Stimulated activated effector memory CD8-positive, alpha-beta T cell treated with anti-CD3 and anti-CD28 coated beads, Interleukin-12 subunit alpha, Interleukin-12 subunit beta, amount 100 ng/mL, for 72 hours (primary cell): ENCODE measurements around the gene MLKL.

Experiments used
- ATAC-seq: fragments of 150-1000 bp; cut with Tn5 transposase; 2 replicates; pipeline ENCODE4 v1.10.0; 2021
- DNase-seq, 2 donors: peaks; one replicate each; pipeline ENCODE4 v3.0.0; 2021 to 2022; ENCODE audit warnings: low spot score in 2 of 2
- H3K27ac Mint-ChIP-seq: one replicate; pipeline ENCODE4 v1.8.0; 2022; ENCODE audit warnings: mild to moderate bottlenecking, mixed read lengths
- H3K36me3 Mint-ChIP-seq: one replicate; pipeline ENCODE4 v1.8.0; 2022; ENCODE audit warnings: mild to moderate bottlenecking, mixed read lengths
- H3K4me1 Mint-ChIP-seq: one replicate; pipeline ENCODE4 v1.8.0; 2022; ENCODE audit warnings: mixed read lengths
- H3K4me3 Mint-ChIP-seq: one replicate; pipeline ENCODE4 v1.8.0; 2022; ENCODE audit warnings: mild to moderate bottlenecking, mixed read lengths
- H3K9me3 Mint-ChIP-seq: one replicate; pipeline ENCODE4 v1.8.0; 2022; ENCODE audit warnings: mixed read lengths

Gene MLKL

GRCh38 chr16:74721716-74722115 is 21.1 kb upstream of the MLKL start:
- Mint-ChIP-seq H3K27ac (no peak overlapping the region), H3K4me3 (no peak overlapping the region), H3K4me1 (no peaks in the 10 kb centered on the region), H3K9me3 (no peaks in the 10 kb centered on the region), H3K36me3 (peaks cover 4% of the 10 kb centered on the region)
- DNase-seq (no peak), ATAC-seq (no peak)

GRCh38 chr16:74720579-74720978 is 19.9 kb upstream of the MLKL start:
- ATAC-seq (no peak), DNase-seq (no peak)
- Mint-ChIP-seq H3K4me3 (no peak overlapping the region), H3K27ac (no peak overlapping the region), H3K9me3 (no peaks in the 10 kb centered on the region), H3K36me3 (no peaks in the 10 kb centered on the region), H3K4me1 (no peaks in the 10 kb centered on the region)

DNA sequence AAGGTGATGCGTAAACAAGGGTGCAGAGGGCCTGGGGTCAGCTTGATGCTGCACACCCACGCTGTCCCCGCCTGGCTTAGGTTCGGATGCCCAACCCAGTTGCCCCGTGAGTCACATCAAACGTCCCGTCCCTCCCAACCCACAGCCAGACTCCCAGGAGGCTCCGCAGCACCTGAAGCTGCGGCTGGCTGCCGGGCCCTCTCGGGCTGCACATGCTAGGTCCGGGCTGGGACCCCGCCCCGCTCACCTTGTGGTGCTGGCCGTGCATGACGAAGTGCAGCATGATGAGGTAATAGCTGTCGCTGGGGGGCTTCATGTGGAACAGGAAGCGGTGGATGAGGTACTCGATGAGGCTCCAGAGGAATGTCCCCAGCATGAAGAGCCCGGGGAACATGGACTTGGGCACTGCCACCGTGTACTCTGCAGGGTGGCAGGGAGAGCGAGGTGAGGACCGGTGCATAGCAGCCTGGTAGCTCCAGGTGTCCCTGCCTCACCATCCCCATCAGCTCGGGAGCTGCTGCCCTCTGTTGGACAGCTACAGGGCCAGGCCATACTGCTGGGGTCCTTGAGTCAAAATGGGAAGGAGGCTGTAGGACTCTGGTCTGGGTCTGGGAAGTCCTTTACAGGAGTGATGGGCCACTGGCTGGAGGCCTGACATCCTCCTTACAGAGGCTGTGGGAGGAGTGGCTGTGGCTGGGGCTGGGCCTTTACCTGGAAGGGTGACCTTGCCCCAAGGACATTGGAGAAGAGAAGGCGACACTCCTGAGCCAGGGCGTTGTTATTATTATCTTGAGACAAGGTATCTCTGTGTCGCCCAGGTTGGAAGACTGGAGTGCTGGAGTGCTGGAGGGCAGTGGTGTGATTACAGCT is 18.3 kb upstream of the MLKL start:
- Mint-ChIP-seq H3K4me3 (no peak overlapping the region), H3K4me1 (no peaks in the 10 kb centered on the region), H3K36me3 (no peaks in the 10 kb centered on the region), H3K9me3 (no peaks in the 10 kb centered on the region), H3K27ac (no peak overlapping the region)
- ATAC-seq, result no peak
- DNase-seq, result no peak

DNA sequence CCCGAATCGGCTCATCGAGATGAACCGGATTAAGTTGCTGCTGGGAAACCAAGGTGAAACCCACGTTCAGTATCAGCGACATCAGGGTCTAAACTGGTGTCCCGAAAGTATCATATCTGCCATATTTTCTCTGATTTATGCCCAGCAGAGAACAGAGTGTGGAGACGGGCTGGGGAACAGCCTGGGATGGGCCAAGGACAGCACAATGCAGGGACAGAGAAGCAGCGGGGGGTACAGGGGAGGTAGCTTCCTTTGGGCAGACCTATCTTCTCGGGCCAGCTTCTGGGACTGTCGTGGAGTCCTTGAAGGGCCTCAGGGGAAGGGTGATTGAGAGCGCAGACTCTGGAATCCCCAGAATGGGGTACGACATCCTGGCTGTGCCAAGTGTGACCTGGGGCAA is 17.5 kb upstream of the MLKL start:
- DNase-seq (no peak), ATAC-seq (no peak)
- Mint-ChIP-seq H3K36me3 (no peaks in the 10 kb centered on the region), H3K27ac (no peak overlapping the region), H3K9me3 (no peaks in the 10 kb centered on the region), H3K4me1 (no peaks in the 10 kb centered on the region), H3K4me3 (no peak overlapping the region)

DNA sequence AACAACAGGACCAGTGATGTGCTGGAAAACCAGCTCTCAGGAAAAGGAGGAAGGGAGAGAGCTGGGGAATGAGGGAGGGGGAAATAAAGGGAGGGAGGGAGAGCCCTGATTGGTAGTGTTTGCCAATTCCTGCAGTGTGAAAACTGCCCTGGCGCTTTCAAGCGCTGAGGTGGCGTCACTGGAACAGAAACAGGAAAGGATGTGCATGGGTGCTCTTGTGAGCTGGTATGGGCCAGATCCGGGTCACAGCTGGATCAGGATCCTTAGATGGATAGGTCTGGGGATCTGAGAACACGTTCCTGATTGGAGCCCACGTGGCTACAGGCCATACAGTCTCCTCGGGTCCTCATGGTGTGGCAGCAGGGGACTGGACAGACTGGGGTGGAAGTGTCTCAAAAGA is 16.7 kb upstream of the MLKL start:
- Mint-ChIP-seq H3K4me3 (no peak overlapping the region), H3K27ac (peak overlapping the region; percentile 81), H3K36me3 (no peaks in the 10 kb centered on the region), H3K4me1 (no peaks in the 10 kb centered on the region), H3K9me3 (no peaks in the 10 kb centered on the region)
- ATAC-seq (no peak), DNase-seq (no peak)

GRCh38 chr16:74716355-74716754 is 15.7 kb upstream of the MLKL start:
- no peak for ATAC-seq
- no peaks in the 10 kb centered on the region for H3K4me1 Mint-ChIP-seq

GRCh38 chr16:74713876-74714275 is 13.2 kb upstream of the MLKL start:
- no peaks in the 10 kb centered on the region for H3K9me3 Mint-ChIP-seq
- no peak for DNase-seq
- H3K4me1 Mint-ChIP-seq, result peaks cover 6% of the 10 kb centered on the region
- ATAC-seq, result no peak
- H3K36me3 Mint-ChIP-seq, result no peaks in the 10 kb centered on the region
- no peak overlapping the region for H3K27ac Mint-ChIP-seq
- no peak overlapping the region for H3K4me3 Mint-ChIP-seq

More at GRCh38 chr16:74716355-74716754, 15.7 kb upstream of the MLKL start:
- Mint-ChIP-seq H3K36me3 (no peaks in the 10 kb centered on the region), H3K9me3 (no peaks in the 10 kb centered on the region), H3K27ac (no peak overlapping the region), H3K4me3 (no peak overlapping the region)
- DNase-seq, result no peak

GRCh38 chr16:74713325-74713724 is 12.7 kb upstream of the MLKL start:
- DNase-seq (no peak), ATAC-seq (no peak)
- Mint-ChIP-seq H3K4me3 (no peak overlapping the region), H3K9me3 (no peaks in the 10 kb centered on the region), H3K27ac (peak overlapping the region; percentile 80), H3K4me1 (peaks cover 6% of the 10 kb centered on the region), H3K36me3 (no peaks in the 10 kb centered on the region)

- Mint-ChIP-seq H3K4me1 (peaks cover 6% of the 10 kb centered on the region), H3K9me3 (no peaks in the 10 kb centered on the region), H3K36me3 (no peaks in the 10 kb centered on the region), H3K4me3 (no peak overlapping the region), H3K27ac (no peak overlapping the region)
- ATAC-seq, result no peak
- DNase-seq, result no peak
Measured at GRCh38 chr16:74711938-74712337, 11.3 kb upstream of the MLKL start.

DNA sequence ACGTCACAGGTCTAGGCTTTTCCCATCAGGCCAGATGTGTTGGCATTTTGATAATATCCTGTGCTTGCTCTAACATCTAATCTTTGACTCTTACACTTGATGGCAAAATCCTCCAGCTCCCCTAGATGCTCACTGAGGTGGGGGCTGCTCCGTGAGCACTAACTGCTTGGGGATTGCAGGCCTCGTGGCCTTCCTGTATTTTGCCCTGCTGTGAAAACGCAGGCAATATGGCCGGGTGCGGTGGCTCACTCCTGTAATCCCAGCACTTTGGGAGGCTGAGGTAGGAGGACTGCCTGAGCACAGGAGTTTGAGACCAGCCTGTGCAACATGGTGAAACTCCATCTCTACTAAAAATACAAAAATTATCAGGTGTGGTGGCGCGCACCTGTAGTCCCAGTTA is 9.7 kb upstream of the MLKL start:
- no peak overlapping the region for H3K4me3 Mint-ChIP-seq
- peaks cover 6% of the 10 kb centered on the region for H3K4me1 Mint-ChIP-seq
- no peak overlapping the region for H3K27ac Mint-ChIP-seq
- H3K9me3 Mint-ChIP-seq, result no peaks in the 10 kb centered on the region
- no peaks in the 10 kb centered on the region for H3K36me3 Mint-ChIP-seq
- ATAC-seq (no peak), DNase-seq (no peak)

DNA sequence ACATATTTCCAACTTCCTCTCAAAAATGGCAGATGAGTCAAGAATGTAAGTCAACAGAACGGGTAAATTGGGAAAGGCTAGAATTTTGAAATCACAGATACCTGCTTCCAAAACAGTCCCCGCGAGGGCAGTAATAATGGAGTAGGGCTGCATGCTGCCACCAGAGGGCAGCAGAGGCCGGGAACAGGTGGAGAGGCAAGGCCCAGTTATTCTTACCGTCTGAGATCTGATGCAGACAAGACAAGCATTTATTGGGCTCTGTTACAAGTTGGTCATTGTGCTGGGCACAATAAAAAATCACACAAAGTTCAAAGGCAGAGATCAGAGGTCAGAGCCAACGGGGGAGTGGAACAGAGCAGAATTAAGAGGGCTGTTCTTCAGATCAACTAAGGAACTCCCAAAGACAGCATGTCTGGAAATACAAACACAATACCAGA is 8.8 kb upstream of the MLKL start:
- ATAC-seq, result peak; percentile 90
- DNase-seq, result peak; percentile 78 to 85
- Mint-ChIP-seq H3K4me1 (peaks cover 6% of the 10 kb centered on the region), H3K4me3 (no peak overlapping the region), H3K9me3 (no peaks in the 10 kb centered on the region), H3K27ac (peak overlapping the region; percentile 20), H3K36me3 (no peaks in the 10 kb centered on the region)

GRCh38 chr16:74700116-74700437 is 585 bp downstream of the MLKL start:
- Mint-ChIP-seq H3K36me3 (peaks cover 18% of the 10 kb centered on the region), H3K4me3 (peak overlapping the region; percentile 100), H3K27ac (peak overlapping the region; percentile 100), H3K4me1 (peaks cover 61% of the 10 kb centered on the region), H3K9me3 (no peaks in the 10 kb centered on the region)
- DNase-seq (peak; percentile 9 to 62), ATAC-seq (peak; percentile 8)

GRCh38 chr16:74699666-74700065 is 996 bp downstream of the MLKL start:
- H3K4me1 Mint-ChIP-seq, result peaks cover 61% of the 10 kb centered on the region
- ATAC-seq, result no peak
- peak overlapping the region; percentile 100 for H3K4me3 Mint-ChIP-seq

GRCh38 chr16:74698222-74698621 is 2.4 kb downstream of the MLKL start:
- peaks cover 36% of the 10 kb centered on the region for H3K36me3 Mint-ChIP-seq
- DNase-seq, result no peak
- peak; percentile 37 for ATAC-seq
- no peaks in the 10 kb centered on the region for H3K9me3 Mint-ChIP-seq
- peaks cover 61% of the 10 kb centered on the region for H3K4me1 Mint-ChIP-seq
- peak overlapping the region; percentile 100 for H3K4me3 Mint-ChIP-seq
- peak overlapping the region; percentile 100 for H3K27ac Mint-ChIP-seq

More at GRCh38 chr16:74699666-74700065, 996 bp downstream of the MLKL start:
- Mint-ChIP-seq H3K27ac (peak overlapping the region; percentile 100), H3K36me3 (peaks cover 22% of the 10 kb centered on the region), H3K9me3 (no peaks in the 10 kb centered on the region)
- no peak for DNase-seq

DNA sequence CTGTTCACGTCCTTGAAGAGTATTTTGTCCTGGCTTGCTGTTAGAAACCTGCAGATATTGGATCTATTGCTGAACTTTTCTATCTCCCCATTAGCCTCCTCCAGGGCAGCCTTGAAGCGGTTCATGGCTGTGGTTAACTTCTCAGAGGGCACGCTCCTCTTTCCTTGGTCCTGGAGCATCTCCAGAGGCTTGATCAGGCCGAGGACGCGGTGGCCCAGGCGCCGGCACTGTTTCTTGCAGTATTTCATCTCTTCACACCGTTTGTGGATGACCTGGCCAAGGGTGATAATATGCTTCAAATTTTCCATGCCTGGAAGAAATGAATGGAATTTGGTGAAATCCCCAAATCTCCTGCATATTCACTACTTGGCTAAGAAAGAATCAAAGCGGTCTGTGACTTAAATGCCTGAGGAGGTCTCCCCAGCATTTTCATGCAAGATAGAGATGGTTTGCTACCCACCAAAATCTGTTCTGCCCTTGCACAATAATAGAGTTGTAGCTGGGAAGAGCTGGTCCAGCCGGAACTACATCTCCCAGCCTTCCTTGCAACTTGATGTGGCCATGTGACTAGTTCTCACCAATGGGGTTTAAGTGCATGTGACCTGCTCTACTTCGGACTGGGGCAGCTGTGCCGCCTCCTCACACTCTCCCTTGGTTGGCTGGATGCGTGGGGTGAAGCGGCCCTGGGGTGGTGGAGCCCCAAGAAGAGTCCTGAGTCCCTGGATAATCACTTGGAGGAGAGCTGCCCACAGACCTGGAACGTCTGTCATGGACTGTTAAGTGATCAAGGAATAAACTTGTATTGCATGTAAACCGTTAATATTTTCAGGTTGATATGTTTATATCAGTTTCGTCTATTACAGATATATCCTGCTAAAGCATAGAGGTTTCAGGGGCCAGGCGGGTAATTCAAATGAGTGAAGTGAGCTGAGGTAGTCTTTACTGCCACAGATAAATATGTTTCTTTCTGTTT is 4.9 kb downstream of the MLKL start:
- ATAC-seq (peak; percentile 87), DNase-seq (peak; percentile 28 to 81)
- Mint-ChIP-seq H3K27ac (peak overlapping the region; percentile 70), H3K9me3 (no peaks in the 10 kb centered on the region), H3K4me1 (peaks cover 53% of the 10 kb centered on the region), H3K4me3 (peak overlapping the region; percentile 63), H3K36me3 (peaks cover 61% of the 10 kb centered on the region)
